Peyer's patch (tissue), 4 donors: ENCODE data around the gene OR2D2. TPM values are rescaled to one million over a fixed set of nuclear protein-coding genes. Genes with fewer than 3 reads are reported as not detected.
"Not testable (repeated sequence)": the region's sequence is repeated elsewhere in the genome, so short reads cannot be mapped to it uniquely, and the experiment has no call there.

Experiments used
- DNase-seq, 3 donors: peaks; one replicate each; pipeline ENCODE4 v3.0.0-alpha.2; 2017 to 2019
- H3K27ac ChIP-seq, 4 donors: fragments of 200-600 bp; sonication (generic); one replicate each; pipeline ENCODE4 v1.5.1; 2016 to 2019
- H3K27me3 ChIP-seq, 2 donors: fragments of 200-600 bp; sonication (generic); one replicate each; pipeline ENCODE4 v1.5.1; 2019
- H3K36me3 ChIP-seq, 3 donors: fragments of 200-600 bp; sonication (generic); one replicate each; pipeline ENCODE4 v1.5.1; 2016 to 2019
- H3K4me1 ChIP-seq, 4 donors: fragments of 200-600 bp; sonication (generic); one replicate each; pipeline ENCODE4 v1.5.1; 2016 to 2019
- H3K4me3 ChIP-seq, 4 donors: fragments of 200-600 bp; sonication (generic); 1 replicate in 3 of 4; 2 replicates in 1 of 4; pipeline ENCODE4 v1.5.1; 2016 to 2019; ENCODE audit warnings: mild to moderate bottlenecking in 1 of 4
- H3K9me3 ChIP-seq, 4 donors: fragments of 200-600 bp; sonication (generic); one replicate each; pipeline ENCODE4 v1.5.1; 2016 to 2019; ENCODE audit warnings: mild to moderate bottlenecking in 1 of 4
- CTCF ChIP-seq, 6 experiments: fragments of 450-650 bp in 4 of 6; fragments of 200-600 bp in 2 of 6; sonication (generic) in 1 of 6; IDR thresholded peaks; one replicate each; pipeline ENCODE4 v1.5.1; 2017 to 2019; ENCODE audit warnings: antibody characterized with exemption in 6 of 6, mild to moderate bottlenecking in 3 of 6, moderate library complexity in 1 of 6
- POLR2A ChIP-seq, 2 donors: fragments of 450-650 bp; IDR thresholded peaks; one replicate each; pipeline ENCODE4 v1.5.1; 2017; ENCODE audit warnings: antibody characterized with exemption in 2 of 2, mild to moderate bottlenecking in 2 of 2, moderate library complexity in 2 of 2
- total RNA-seq, 4 donors: library from RNA; depleted of rRNA; stranded (reverse); fragments of >200 nt; gene quantifications; one replicate each; pipeline ENCODE4 v1.1.0, GENCODE V29; 2016

The OR2D2 gene
- total RNA-seq, 4 donors from 2014 or later: 0.80 to 2.0 TPM; not detected in 2

DNA sequence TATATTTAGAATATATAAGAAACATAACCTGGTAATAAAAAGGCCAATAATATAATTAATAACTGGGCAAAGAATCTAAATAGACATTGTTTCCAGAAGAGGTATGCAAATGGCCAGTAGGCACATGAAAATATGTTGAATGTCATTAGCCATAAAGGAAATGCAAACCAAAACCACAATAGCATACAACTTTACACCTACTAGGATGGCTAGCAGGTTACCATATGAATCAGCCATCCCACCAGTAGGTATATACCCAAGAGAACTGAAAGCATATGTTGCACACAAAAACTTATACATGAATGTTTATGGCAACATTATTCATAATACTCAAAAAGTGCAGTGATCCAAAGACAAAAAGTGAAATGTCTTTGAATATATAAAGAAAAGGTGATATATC is 2.7 kb upstream of the OR2D2 start:
- TF ChIP-seq POLR2A (IDR thresholded peaks at IDR 0.05): no peak
- TF ChIP-seq CTCF (IDR thresholded peaks at IDR 0.05): no peak
- no peaks in the 10 kb centered on the region for H3K27me3 ChIP-seq
- H3K27ac ChIP-seq: no peak overlapping the region
- DNase-seq: no peak
- no peaks in the 10 kb centered on the region for H3K9me3 ChIP-seq
- H3K4me3 ChIP-seq: no peak overlapping the region
- H3K36me3 ChIP-seq: no peaks in the 10 kb centered on the region
- no peaks in the 10 kb centered on the region for H3K4me1 ChIP-seq

DNA sequence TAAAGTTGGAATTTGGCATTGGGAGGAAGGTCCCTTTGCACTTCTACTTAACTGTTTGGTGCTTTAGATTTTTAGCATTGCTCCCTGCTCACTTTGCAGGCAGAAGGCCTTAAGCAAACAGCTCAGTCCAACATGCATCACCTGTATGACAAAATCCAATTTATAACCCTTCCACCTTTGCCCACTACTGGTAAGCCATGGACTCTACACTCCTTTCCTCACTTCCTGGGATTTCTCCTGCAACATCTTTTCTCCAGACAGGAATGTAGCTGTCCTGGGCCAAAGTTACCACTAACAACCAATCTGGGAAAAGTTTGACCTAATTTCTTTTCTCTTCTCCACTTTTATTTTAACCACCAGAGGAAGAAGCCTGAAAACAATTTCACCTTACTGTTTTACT is 1.8 kb upstream of the OR2D2 start:
- H3K4me3 ChIP-seq: no peak overlapping the region
- no peaks in the 10 kb centered on the region for H3K36me3 ChIP-seq
- H3K4me1 ChIP-seq: no peaks in the 10 kb centered on the region
- DNase-seq: no peak
- H3K9me3 ChIP-seq: no peaks in the 10 kb centered on the region
- H3K27ac ChIP-seq: no peak overlapping the region
- no peak for TF ChIP-seq POLR2A (IDR thresholded peaks at IDR 0.05)
- H3K27me3 ChIP-seq: no peaks in the 10 kb centered on the region

DNA sequence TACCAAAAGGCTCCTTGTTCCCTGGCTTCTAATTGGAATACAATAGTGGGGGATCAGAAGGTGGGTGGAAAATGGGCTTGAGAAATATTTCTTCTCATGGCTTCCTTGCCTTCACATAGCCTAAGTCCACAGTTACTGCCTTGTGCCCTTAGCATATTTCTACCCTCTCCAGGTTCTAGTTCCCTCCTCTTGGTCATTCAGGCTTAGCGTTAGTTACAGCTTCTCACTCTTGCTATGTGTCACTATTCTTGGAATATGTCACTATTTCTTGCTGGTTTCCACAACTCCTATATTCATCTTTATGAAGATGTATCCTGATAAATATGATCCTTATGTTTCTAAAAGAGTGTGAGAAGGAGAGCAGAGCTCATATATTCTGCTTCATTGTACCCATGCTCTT is 2.5 kb downstream of the OR2D2 start:
- DNase-seq: no peak

DNA sequence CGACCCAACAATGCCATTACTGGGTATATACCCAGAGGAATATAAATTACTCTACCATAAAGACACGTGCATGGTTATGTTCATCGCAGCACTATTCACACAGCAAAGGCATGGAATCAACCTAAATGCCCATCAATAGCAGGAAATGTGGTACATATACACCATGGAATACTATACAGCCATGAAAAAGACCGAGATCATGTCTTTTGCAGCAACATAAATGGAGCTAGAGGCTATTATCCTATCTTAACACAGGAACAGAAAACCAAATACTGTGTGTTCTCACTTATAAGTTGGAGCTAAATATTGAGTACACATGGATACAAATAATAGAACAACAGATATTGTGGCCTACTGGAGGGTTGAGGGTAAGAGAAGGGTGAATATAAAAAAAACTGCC is 3.5 kb downstream of the OR2D2 start:
- H3K9me3 ChIP-seq: no peaks in the 10 kb centered on the region
- no peak for DNase-seq
- H3K27me3 ChIP-seq: no peaks in the 10 kb centered on the region
- no peaks in the 10 kb centered on the region for H3K4me1 ChIP-seq
- H3K27ac ChIP-seq: no peak overlapping the region
- TF ChIP-seq POLR2A (IDR thresholded peaks at IDR 0.05) (no peak), CTCF (IDR thresholded peaks at IDR 0.05) (no peak)
- no peak overlapping the region for H3K4me3 ChIP-seq
- H3K36me3 ChIP-seq: no peaks in the 10 kb centered on the region

More for the DNA sequence above, 2.5 kb downstream of the OR2D2 start:
- no peaks in the 10 kb centered on the region for H3K27me3 ChIP-seq
- H3K4me1 ChIP-seq: no peaks in the 10 kb centered on the region
- no peak overlapping the region for H3K4me3 ChIP-seq
- no peak overlapping the region for H3K27ac ChIP-seq
- TF ChIP-seq POLR2A (IDR thresholded peaks at IDR 0.05) (no peak), CTCF (IDR thresholded peaks at IDR 0.05) (no peak)
- H3K36me3 ChIP-seq: no peaks in the 10 kb centered on the region
- no peaks in the 10 kb centered on the region for H3K9me3 ChIP-seq

- DNase-seq, H3K27me3 ChIP-seq, H3K36me3 ChIP-seq, H3K4me3 ChIP-seq, H3K4me1 ChIP-seq, H3K27ac ChIP-seq, H3K9me3 ChIP-seq: not testable (repeated sequence)
Measured at GRCh38 chr11:6887711-6888110, 4.6 kb downstream of the OR2D2 start.

- Histone ChIP-seq H3K27ac (no peak overlapping the region), H3K4me3 (no peak overlapping the region), H3K27me3 (no peaks in the 10 kb centered on the region), H3K9me3 (no peaks in the 10 kb centered on the region), H3K36me3 (no peaks in the 10 kb centered on the region), H3K4me1 (no peaks in the 10 kb centered on the region)
- no peak for DNase-seq
- TF ChIP-seq CTCF (IDR thresholded peaks at IDR 0.05) (no peak), POLR2A (IDR thresholded peaks at IDR 0.05) (no peak)
Measured at GRCh38 chr11:6882751-6883150, 9.5 kb downstream of the OR2D2 start.

GRCh38 chr11:6876914-6877313 is 15.4 kb downstream of the OR2D2 start:
- TF ChIP-seq CTCF (IDR thresholded peaks at IDR 0.05): no peak
- H3K4me3 ChIP-seq: no peak overlapping the region
- no peaks in the 10 kb centered on the region for H3K27me3 ChIP-seq
- no peaks in the 10 kb centered on the region for H3K36me3 ChIP-seq
- no peak for DNase-seq
- no peaks in the 10 kb centered on the region for H3K9me3 ChIP-seq
- no peaks in the 10 kb centered on the region for H3K4me1 ChIP-seq
- no peak overlapping the region for H3K27ac ChIP-seq
